NCI-H146 treated with DMSO at 0.1 percent for 48 hours (cell line): ENCODE measurements around the gene PGM5.
"Not testable (repeated sequence)": the region's sequence is repeated elsewhere in the genome, so short reads cannot be mapped to it uniquely, and the experiment has no call there.

Experiments
- DNase-seq: peaks from one replicate; lab custom pipeline; 2025; ENCODE audit not compliant: unreplicated experiment; lab: John Stamatoyannopoulos, UW

PGM5 gene

DNA sequence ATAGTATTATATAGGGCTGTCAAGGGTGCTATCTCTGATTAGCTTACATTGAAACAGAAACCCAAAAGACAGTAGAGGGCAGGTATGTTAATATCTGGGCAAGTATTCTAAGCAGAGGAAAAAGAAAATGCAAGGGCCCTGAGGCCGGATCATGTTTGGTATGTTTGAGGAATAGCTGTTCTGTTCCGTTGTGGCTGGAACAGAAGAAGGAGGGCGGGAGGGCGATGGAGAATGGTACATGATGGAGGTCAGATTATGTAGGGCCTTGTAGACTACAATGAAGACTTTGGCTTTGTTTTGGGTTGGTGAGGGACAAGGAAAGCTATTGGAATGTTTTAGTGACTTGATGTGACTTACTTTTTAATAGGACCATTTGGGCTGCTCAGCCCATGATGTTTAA lies 19.4 kb downstream of the PGM5 start:
- DNase-seq = not testable (repeated sequence)

DNA sequence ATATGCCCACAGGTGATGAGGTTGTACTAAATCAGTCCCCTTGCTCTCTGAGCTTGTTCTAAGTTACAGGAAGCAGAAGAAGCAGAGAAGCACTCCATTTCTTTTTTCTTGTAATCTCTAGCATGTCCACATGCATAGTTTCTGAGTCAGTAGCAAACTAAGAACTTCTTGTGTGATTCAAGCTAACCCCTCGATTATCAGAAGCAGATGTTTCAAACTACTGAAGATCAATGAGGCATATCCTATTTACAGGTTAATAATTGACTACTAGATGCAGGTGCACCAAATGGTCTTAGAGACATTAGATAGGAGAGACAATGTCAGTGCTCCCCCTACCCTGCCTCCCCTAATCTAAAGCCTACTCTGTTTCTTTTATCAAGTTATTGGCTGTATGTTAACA lies 21.3 kb downstream of the PGM5 start:
- DNase-seq = not testable (repeated sequence)

DNA sequence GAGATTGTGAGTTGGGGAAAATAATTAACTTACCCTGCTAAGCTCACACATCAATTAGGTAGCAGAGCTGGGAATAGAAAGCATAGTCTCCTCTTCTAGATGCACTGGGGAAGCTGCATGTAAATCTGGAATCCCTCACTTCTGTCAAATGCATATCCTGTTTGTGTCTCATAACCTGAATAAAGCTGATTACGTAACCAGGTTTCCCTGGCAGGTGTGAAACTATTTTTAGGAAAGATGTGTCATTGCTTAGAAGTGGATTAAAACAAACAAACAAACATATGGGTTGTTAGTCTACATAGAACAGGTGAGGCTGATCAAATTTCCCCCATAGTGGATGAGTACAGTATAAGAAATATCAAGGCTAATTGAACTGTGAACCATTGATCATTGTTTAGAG lies 27.5 kb downstream of the PGM5 start:
- DNase-seq = not testable (repeated sequence)

DNA sequence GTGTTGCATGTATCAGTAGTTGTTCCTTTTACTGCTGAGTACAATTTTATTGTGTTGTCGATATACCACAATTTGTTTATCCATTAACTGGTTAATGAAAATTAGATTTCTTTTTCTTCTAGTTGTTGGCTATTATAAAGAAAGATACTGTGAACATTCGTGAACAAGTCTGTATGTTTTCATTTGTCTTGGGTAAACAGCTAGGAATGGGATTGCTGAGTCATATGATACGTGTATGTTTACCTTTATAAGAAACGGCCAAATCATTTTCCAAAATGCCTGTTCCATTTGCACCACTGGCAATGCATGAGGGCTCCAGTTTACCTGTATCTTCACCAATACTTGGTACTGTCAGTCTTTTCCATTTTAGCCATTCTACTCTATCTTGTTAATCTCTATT lies 33.1 kb downstream of the PGM5 start:
- not testable (repeated sequence) for DNase-seq

DNA sequence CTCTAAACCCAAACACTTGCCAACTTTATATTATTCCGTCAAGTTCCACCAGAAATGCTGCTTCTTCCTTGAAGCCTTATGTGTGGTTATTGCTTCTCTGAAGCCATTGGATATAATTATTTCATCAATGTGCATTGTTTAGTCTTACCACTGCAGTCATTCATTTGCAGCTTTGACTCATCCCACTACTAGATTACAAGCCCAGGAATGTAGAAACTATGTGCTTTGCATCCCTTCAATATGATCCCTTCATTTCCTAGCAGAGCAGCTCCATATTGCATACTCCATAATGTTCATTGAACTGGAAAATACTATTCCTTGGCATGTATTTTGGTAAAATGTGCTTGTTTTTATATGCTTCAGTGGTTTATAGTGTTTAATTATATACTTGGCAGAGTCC lies 34.3 kb downstream of the PGM5 start:
- not testable (repeated sequence) for DNase-seq

DNA sequence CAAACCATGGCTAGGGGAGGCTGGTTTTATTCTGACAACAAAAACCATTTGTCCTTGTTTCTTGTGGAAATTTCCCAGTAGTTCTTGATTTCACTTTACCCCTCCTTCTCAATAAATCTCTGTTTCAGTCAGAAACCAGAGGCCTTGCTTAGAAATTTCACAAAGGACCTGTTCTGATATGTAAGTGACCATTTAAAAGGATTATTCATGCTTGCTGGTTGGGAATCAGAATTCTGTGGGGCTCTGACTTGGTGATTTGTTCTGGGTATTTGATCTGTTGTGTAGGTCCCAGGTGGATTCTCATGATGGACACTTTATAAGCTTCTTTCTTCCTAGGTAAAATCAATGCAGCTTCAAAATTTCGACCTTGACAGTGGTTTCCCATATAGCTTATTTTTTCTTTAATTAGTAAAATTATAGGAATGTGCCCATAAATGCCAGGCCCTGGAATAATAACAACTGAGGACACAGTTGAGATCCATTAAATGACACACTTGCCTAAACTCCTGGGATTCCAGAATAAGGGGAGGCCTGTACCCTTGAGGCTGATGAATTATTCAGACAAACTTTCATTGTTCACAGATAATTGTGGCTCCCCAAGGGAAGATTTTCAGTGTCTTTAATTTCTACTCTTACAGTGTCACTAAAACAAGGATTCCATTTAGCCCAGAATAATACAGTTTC lies 40.1 kb downstream of the PGM5 start:
- DNase-seq = not testable (repeated sequence)

DNA sequence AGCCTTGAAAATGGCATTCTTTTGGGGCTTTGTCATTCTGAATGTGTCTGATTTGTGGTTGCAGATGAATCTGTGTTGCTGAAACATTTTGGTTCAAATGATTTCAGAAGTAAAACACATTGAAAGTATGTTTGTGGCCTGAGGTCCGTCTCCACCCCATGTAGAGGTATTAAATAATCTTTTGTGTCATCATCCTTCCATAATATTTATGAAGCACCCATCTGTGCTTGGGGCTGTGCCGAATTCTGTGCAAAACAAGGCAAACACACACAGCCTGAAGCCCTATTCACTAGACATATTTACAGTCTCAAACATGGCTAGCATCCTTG lies 40.6 kb downstream of the PGM5 start:
- not testable (repeated sequence) for DNase-seq

DNA sequence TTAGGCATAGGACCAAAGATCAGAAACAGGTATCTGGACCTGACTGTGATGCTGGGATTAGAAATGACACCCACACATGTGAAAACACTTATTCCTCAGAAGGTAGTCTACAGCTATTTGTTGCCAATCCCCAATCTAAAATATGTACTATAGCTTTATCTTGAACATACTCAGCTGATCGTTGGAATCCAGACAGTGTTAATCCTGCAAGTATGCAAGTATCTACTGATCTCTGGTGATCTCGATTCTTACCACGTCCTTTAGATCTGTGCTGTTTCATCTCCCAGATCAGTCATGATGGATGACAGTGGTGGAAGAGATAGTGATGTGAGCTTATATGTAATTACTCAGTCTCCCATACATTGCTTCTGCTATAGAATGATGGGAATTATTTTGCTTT lies 41.4 kb downstream of the PGM5 start:
- DNase-seq = not testable (repeated sequence)

DNA sequence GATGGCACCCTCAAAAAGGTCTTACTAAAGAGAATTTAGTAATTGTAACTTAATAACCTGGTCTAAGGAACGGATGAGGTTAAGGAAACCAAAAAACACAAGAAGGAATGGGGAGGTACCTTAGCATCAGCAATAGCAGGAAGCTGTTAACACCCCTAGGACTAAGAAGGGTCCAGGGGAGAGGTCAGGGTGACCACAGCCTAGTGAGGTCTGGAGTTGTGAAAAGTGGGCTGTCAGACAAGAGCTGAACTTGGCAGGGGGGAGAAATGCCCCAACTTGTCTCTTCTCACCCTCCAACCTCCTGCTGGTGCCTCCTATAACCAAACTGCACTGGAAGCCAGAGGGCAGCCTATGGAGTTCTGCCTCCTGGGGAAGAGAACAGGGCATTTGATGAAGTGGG lies 41.9 kb downstream of the PGM5 start:
- not testable (repeated sequence) for DNase-seq

DNA sequence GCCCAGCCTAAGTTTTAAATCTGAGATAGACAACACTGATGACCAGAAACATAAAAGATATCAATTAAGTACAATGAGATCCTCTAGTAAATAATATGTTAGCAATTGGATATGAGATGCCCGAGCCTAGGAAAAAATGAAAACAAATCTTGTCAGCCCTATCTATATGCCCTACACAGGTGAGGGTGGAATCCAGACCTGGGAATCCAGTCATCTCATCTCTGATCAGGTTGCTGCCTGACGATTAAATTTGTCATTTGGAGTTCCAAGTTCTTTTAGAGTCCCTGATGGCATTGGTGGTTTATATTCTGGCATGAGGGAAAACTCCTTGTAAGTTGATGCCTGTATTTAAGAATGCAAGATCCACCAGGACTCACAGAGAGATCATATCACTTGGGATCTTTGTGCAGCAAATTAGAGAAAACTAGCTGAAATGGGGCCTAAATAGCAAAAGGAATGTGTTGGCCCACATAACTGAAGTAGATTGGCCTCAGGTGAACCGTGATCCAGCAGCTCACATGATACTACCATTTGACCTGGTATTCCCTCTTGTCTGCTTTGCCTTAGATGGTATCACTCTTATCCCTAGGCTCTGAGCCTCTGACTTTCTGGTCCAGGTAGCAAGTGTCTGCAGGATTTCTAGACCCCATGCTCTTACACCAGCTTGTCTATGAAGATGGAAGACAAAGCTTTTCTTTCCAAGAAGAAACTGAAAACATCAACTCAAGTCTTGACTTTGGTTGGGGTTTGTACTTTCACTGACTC lies 48.2 kb downstream of the PGM5 start:
- not testable (repeated sequence) for DNase-seq

DNA sequence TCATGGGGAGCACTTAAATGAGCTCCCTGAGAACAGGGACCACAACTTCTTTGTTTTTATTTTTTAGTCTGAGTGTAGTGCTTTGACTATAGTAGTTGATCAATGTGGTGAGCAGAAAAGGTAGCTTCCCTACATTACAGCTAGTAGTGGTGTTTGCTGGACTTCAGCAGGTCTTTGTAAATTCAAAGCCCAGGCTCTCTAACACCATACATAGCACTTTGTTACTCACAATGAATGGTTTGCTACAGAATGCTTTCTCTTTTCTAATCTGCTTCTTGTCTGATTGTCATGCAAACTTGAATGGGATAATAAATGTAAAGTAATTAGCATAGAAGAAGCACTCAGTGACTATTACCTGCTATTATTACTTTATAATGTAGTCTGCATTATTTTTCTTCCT lies 55.5 kb downstream of the PGM5 start:
- not testable (repeated sequence) for DNase-seq

DNA sequence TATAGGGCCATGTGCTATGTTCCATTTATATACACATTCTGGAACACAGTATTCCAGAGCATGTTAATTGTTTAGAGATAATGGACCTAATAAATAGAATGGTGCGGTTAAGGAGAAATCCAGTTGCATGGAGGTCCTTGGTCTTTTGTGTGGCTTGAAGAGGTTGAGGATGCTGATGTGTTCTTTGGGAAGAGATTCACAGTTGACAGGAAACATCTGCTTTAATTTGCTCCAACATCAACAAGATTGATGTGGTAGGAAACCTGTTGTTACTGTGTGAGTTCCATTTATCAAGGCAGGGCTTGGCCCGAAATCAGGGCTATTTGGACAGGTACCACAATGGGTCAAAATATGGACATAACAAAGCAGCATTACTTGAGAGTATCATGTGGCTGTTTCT lies 56.3 kb downstream of the PGM5 start:
- not testable (repeated sequence) for DNase-seq

DNA sequence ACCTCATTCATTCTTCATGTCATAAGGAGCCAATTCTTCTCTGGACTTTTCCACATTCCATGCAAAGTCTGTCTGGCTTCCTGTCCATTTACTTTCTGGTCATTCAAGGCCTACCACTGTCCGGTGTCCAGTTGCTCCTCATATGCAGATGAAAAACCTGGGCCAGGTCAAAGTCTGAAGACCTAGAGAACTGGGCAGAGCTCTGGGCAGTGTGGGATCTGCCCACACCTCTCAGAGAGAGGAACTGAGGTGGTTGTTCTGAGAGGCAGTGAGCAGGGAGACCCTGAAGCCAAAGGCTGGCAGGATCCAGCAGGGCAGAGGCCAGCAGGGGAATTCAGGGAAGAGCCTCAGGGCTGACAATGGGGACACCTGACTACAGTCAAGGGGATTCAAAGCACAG lies 58.7 kb downstream of the PGM5 start:
- not testable (repeated sequence) for DNase-seq

DNA sequence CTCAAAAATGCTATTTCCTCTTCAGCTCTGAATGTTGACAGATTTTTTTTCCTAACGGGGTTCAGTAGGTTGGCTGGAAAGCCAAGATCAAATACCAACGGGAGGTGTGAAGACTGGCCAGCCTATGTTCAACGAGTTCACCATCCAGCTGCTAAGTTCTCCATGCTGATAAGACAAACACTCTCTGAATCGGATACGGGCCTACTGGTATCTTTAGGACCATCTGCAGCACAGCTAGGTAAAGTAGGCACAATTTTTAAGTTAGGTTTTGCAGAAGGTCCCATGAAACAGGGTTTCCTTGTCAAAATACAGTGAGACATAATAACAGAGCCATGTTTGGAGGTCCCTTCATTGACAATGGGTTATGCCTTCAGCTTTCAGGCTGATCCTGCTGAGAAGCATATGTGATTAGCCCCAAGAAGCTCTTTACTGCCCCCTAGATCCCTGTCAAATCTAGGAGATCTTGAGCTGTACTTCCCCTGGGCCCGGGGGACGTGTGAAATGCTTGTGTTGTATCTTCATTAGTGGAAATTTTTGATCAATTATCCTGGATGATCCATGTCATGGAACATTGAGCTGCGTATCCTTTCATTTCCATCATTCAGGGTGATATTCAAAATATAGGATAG lies 60.6 kb downstream of the PGM5 start:
- no peak for DNase-seq

DNA sequence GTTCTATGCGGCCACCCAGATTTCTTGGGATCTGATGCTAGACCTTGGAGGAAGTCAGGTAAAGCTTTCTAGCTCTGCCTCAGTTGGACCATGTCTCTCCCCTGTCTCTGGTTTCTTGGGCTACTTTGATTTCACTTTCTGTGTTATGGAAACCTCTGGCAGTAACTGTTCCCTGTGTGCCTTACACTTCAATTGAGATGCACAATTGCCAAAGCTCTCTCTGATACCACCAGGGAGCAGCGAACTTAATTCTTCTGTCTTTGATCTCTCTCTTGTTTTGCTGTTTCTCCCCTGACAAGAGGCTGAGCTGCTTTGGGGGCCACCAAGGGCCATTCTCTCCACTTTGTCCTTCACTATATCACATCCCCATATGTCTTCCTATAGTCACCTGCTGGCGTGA lies 61.4 kb downstream of the PGM5 start:
- DNase-seq = no peak

DNA sequence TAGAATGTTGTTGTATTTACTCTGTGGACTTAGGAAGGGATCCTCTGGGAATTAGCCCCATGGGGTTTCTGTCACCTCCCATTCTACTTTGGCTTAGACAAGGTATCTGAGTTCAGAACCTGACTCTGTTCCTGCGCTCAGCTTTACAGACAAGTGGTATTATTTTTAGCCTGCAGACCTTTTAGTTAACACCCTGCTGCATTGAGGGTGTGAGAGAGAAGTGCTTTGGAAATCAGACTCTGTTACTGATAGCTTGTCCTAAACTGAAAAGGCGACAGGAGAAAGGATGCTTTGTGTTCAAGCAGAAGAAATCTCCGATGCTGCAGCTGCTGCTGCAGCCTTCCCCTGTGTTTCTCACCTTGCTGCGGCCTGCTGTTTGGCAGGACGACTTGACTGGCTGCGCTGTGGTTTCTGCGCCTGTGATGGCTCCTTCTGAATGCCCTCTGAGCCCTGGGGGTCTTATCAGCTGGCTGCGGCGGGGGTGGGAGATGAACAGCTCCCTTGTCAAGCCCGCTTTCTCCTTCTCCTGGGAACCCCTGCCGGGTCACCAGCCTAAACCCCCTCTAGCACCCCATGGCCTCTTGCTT lies 61.9 kb downstream of the PGM5 start:
- DNase-seq = no peak

DNA sequence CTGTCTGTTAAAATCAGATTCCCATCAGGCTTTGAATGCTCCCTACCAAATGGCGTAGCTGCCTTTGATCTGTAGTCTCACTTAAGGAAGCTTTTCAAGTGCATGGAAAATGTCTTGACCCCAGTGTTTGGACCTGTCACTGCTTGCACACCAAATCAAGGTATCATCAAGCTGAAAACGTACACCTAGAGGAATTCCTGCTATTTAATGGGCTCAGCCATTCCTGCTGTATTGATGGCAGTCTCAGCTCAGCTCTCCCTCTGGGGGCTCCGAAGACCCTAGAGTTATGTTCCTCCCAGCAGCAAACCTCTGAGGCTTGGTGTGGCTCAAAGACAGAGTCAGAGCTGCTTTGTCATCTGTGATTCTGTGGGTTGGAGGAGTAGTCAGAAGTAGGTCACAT lies 63.5 kb downstream of the PGM5 start:
- DNase-seq = no peak

DNA sequence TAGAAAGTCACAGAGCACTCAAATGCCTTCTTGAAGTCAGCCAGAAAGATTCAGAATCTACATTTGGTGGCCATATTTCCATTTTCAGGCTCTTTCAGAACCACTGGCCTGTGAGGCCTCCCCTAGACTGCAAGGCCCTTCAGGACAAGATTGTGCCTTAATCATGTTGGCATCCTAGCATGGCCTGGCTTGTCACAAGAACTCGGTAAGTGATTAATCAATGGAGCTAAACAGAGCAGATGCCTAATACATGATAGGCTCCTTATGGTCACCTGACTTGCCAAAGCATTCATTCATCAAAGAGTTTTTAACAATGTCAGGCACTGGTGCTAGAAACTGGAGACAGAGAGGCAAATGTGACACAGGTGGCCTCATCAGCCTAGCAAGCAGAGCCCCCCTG lies 70.3 kb downstream of the PGM5 start:
- no peak for DNase-seq

DNA sequence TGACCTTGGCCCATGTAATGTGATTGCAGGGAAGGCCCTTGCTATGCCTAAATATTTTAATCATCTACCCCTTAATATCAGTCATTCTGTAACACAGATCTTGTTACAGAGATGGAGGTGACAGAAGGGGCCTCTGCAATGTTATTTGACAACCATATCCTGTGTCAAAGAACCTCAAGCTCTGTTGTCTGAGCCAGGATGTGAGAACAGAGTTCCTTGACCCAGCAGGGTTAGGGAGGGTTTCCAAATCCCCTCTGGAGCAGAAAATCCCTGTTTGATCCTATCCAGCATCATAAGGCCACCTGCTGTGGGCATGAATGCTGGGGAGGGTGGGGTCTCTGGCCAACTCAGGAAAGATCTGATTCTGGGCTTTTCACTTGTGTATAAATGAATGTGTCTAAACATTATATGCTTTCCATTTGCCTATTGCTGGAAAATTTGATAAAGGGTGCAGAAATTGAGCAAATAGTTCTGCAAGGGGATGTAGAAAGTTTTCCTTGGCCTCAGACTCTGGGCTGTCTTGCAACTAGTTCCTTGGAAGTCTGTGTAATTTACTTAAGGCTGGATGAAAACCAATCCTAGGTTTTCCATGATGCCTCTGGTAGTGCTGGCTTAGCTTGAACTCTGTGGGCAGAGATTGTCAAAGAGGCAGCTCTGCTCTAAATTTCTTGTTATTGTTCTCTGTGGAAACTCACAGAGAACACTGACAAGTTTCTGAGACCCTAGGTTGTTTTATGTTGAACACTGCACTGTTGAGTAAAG lies 71.0 kb downstream of the PGM5 start:
- DNase-seq = no peak

DNA sequence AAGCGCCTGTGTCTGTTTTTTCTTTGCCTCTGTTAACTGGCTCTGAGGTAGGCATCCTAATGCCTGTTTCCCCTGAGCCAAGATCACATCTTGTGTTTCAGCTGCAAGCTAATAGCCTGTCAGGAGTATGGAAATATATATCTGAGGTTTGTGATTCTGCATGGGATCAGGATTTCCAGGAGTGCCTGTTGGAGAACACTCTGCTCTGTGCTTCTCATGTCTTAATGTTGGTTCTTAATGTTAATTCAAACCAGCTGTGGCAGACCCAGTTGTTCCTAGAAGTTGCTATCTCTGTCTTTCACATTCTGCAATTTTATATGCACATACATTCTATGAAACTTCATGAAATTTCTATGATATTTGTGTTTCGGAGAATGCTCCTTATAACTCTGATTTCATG lies 72.1 kb downstream of the PGM5 start:
- no peak for DNase-seq

DNA sequence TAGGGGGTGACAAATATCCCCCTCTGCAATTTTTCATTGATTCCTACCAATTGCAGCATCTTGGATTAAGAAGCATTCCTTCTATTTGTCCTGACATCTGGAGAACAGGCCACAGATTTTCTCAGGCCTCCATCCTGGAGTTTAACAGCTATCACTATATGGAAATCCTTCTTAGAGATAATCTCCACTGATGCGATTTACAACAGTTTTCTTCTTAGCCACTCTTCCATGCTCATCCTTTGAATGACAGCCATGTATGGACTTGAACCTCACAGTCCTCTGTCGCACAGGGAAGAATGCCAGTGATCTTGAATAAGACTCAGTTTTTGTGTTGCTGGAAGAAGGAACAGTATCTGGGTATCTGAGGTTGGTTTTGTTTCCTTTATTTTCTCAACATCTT lies 73.2 kb downstream of the PGM5 start:
- no peak for DNase-seq
